A673 (cell line): Measurements from ENCODE around the gene LRRC3B.

Source experiments
- EZH2 ChIP-seq: fragments of 200-600 bp; sonication (generic); IDR thresholded peaks from 2 replicates; pipeline ENCODE4 v1.6.1; 2017; ENCODE audit warnings: borderline replicate concordance, low read depth, mild to moderate bottlenecking, mixed read lengths, antibody characterized with exemption, low read length; ENCODE audit not compliant: poor library complexity, severe bottlenecking
- TF ChIP-seq, protein P1 (sequence below): fragments of 300-800, 200-600 bp; sonication (generic); conservative IDR thresholded peaks from 2 replicates; pipeline ENCODE4 v1.5.1; 2017; ENCODE audit warnings: low read depth, mild to moderate bottlenecking, antibody characterized with exemption, low read length, moderate library complexity, mixed read lengths

DNA sequence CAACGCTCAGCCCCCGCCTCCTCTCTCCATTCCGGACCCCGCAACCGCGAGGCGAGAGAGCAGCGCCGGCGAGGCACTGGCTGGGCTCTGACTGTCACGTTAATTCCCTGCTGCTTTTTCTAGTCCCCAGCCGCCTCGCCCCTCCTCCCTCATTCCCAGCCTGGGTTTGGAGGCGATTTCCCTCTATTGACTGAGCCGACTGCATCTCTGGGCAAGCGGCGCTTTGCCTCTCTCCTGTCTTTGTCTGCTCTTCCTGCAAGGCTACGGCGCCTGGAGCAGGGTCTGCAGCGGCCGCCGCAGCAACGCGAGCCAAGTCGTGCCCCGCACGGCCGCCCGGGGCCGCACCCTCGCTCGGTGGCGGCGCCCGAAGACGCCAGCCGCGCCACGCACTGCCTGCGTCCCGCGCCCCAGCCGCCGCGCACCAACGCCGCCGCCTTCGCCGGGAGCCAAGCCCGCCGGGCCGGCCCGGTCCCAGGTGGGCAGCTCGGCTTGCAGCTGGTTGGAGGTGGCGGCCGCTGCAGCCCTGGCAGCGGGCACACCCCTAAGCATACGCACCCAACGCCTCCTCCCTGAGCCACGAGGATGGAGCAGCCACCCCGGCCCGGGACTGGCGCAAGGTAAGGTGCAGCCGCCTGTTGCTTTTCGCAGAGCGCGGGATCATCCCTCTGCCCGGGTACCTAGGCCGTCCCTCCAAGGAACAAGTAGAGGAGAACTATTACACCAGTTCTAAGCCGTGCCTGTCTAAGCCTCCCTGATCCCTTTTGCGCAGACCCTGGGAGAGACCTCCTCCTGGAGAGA, at the start of gene LRRC3B:
- TF ChIP-seq, protein P1, sequence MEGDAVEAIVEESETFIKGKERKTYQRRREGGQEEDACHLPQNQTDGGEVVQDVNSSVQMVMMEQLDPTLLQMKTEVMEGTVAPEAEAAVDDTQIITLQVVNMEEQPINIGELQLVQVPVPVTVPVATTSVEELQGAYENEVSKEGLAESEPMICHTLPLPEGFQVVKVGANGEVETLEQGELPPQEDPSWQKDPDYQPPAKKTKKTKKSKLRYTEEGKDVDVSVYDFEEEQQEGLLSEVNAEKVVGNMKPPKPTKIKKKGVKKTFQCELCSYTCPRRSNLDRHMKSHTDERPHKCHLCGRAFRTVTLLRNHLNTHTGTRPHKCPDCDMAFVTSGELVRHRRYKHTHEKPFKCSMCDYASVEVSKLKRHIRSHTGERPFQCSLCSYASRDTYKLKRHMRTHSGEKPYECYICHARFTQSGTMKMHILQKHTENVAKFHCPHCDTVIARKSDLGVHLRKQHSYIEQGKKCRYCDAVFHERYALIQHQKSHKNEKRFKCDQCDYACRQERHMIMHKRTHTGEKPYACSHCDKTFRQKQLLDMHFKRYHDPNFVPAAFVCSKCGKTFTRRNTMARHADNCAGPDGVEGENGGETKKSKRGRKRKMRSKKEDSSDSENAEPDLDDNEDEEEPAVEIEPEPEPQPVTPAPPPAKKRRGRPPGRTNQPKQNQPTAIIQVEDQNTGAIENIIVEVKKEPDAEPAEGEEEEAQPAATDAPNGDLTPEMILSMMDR, result no peak
- peak; percentile 55 for TF ChIP-seq EZH2
